Measurements from ENCODE around the gene EFCAB6.

- no peak for TF ChIP-seq POLR2A (IDR thresholded peaks at IDR 0.05; ENCODE audit: low read length)
- TF ChIP-seq GATA1 (IDR thresholded peaks at IDR 0.05; ENCODE audit: low read depth, low read length), result no peak
Measured at GRCh38 chr22:43847376-43848289, 35.5 kb upstream of the EFCAB6 start.

Measured in erythroblast (primary cell).